Thoracic aorta (tissue), 2 donors: ENCODE results near the gene TNFRSF12A. TPM values are rescaled to one million over a fixed set of nuclear protein-coding genes. Genes with fewer than 3 reads are reported as not detected.

Experiments used
- ATAC-seq: fragments of 150-250 bp; one replicate; pipeline ENCODE4 v1.8.0; 2017; ENCODE audit warnings: low read depth; ENCODE audit not compliant: insufficient number of reproducible peaks, low FRiP score
- DNase-seq: peaks from one replicate; pipeline ENCODE4 v3.0.0-alpha.2; 2020; ENCODE audit warnings: low spot score
- H3K27ac ChIP-seq, 2 donors: fragments of 200-600 bp; sonication (generic); 1 replicate in 1 of 2; 2 replicates in 1 of 2; pipeline ENCODE4 v1.5.1; 2016; ENCODE audit warnings: mild to moderate bottlenecking in 2 of 2, moderate library complexity in 2 of 2
- H3K27me3 ChIP-seq: fragments of 200-600 bp; sonication (generic); replicated peaks from 2 replicates; pipeline ENCODE4 v1.6.0; 2016; ENCODE audit warnings: mild to moderate bottlenecking; ENCODE audit not compliant: insufficient read depth
- H3K36me3 ChIP-seq: fragments of 200-600 bp; sonication (generic); one replicate; pipeline ENCODE4 v1.5.1; 2016
- H3K4me1 ChIP-seq, 2 donors: fragments of 200-600 bp; sonication (generic); 1 replicate in 1 of 2; 2 replicates in 1 of 2; pipeline versions ENCODE4 v1.5.1 to v1.6.0; 2016; ENCODE audit warnings: low read depth in 2 of 2, mild to moderate bottlenecking in 1 of 2; ENCODE audit not compliant: control insufficient read depth in 1 of 2
- H3K4me3 ChIP-seq: fragments of 200-600 bp; sonication (generic); 2 replicates; pipeline ENCODE4 v1.5.1; 2016; ENCODE audit warnings: mild to moderate bottlenecking
- H3K9me3 ChIP-seq: fragments of 200-600 bp; sonication (generic); 2 replicates; pipeline ENCODE4 v1.5.1; 2016
- total RNA-seq, 2 donors: library from RNA; depleted of rRNA; stranded (reverse); fragments of >200 nt; gene quantifications; one replicate each; pipeline versions ENCODE4 v1.1.0 to v1.2.3, GENCODE V29; 2016
- TF ChIP-seq, protein P1 (sequence below): fragments of 200-600 bp; sonication (generic); IDR thresholded peaks from one replicate; pipeline ENCODE4 v1.5.1; 2019; ENCODE audit warnings: antibody characterized with exemption

Gene TNFRSF12A
- total RNA-seq, 2 donors from 2014 or later, result 274 to 461 TPM

DNA sequence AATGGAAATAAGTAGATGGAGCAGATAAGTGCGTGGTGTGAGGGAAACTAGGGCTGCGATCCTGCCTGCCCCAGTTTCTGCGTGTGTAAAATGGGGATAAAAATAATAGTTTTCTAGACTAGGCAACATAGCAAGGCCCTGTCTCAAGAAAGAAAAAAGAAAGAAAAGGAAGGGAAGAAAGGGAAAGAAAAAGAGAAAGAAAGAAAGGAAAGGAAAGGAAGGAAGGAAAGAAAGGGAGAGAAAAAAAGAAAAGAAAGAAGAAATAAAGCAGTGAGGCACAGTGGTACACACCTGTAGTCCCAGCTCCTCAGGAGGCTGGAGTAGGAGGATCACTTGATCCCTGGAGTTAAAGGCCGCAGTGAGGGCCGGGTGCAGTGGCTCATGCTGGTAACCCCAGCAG is 37.8 kb upstream of the TNFRSF12A start:
- ATAC-seq (no peak), DNase-seq (no peak)
- Histone ChIP-seq H3K36me3 (no peaks in the 10 kb centered on the region), H3K27ac (no peak overlapping the region), H3K4me3 (no peak overlapping the region), H3K4me1 (peaks cover 6 to 30% of the 10 kb centered on the region in 2 donors), H3K9me3 (no peaks in the 10 kb centered on the region), H3K27me3 (no peaks in the 10 kb centered on the region)
- TF ChIP-seq, protein P1, sequence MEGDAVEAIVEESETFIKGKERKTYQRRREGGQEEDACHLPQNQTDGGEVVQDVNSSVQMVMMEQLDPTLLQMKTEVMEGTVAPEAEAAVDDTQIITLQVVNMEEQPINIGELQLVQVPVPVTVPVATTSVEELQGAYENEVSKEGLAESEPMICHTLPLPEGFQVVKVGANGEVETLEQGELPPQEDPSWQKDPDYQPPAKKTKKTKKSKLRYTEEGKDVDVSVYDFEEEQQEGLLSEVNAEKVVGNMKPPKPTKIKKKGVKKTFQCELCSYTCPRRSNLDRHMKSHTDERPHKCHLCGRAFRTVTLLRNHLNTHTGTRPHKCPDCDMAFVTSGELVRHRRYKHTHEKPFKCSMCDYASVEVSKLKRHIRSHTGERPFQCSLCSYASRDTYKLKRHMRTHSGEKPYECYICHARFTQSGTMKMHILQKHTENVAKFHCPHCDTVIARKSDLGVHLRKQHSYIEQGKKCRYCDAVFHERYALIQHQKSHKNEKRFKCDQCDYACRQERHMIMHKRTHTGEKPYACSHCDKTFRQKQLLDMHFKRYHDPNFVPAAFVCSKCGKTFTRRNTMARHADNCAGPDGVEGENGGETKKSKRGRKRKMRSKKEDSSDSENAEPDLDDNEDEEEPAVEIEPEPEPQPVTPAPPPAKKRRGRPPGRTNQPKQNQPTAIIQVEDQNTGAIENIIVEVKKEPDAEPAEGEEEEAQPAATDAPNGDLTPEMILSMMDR, result no peak

- ATAC-seq (peak; percentile 69), DNase-seq (peak; percentile 44)
- TF ChIP-seq, protein P1, result peak; percentile 93
- H3K4me1 ChIP-seq, result peaks cover 6 to 30% of the 10 kb centered on the region in 2 donors
- H3K36me3 ChIP-seq, result no peaks in the 10 kb centered on the region
- H3K9me3 ChIP-seq, result no peaks in the 10 kb centered on the region
- no peak overlapping the region for H3K27ac ChIP-seq
- H3K4me3 ChIP-seq, result peak overlapping the region; percentile 23
- H3K27me3 ChIP-seq, result no peaks in the 10 kb centered on the region
These were observed 36.4 kb upstream of the TNFRSF12A start for GRCh38 chr16:2983706-2984136.

GRCh38 chr16:2985462-2985861 is 34.7 kb upstream of the TNFRSF12A start:
- H3K36me3 ChIP-seq, result no peaks in the 10 kb centered on the region
- H3K27me3 ChIP-seq, result no peaks in the 10 kb centered on the region
- no peak overlapping the region for H3K4me3 ChIP-seq
- TF ChIP-seq, protein P1, result no peak
- ATAC-seq (no peak), DNase-seq (no peak)
- peaks cover 6 to 23% of the 10 kb centered on the region in 2 donors for H3K4me1 ChIP-seq
- H3K27ac ChIP-seq, result no peak overlapping the region
- no peaks in the 10 kb centered on the region for H3K9me3 ChIP-seq

DNA sequence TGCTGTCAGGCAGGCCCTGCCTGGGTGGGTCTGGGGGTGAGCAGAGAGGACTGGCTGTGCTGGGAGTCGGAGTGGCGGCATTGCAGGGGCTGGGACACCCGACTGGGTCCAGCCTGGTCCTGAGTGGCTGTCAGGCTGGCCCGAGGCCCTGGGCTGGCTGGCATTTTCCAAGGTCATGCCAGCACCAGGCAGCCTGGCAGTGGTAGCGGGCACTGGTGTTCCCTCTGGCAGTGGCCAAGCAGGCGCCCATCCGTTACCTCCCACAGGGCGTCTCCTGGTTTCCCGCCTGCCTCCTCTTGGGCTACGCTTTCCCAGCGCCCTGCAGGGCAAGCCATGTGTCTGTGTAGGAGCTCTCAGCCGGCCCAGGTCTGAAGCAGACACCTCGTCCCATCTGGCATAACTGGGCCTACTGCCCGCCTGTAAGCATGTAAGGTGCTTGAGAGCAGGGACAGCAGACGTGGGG is 34.2 kb upstream of the TNFRSF12A start:
- Histone ChIP-seq H3K9me3 (no peaks in the 10 kb centered on the region), H3K27me3 (no peaks in the 10 kb centered on the region), H3K27ac (no peak overlapping the region), H3K36me3 (no peaks in the 10 kb centered on the region), H3K4me1 (peaks cover 4 to 20% of the 10 kb centered on the region in 2 donors), H3K4me3 (no peak overlapping the region)
- ATAC-seq (no peak), DNase-seq (no peak)
- TF ChIP-seq, protein P1, result no peak

- no peak for DNase-seq
- no peaks in the 10 kb centered on the region for H3K36me3 ChIP-seq
- no peak for ATAC-seq
- H3K27ac ChIP-seq, result no peak overlapping the region
- peaks cover 0 to 13% of the 10 kb centered on the region in 2 donors for H3K4me1 ChIP-seq
- H3K4me3 ChIP-seq, result no peak overlapping the region
- no peaks in the 10 kb centered on the region for H3K9me3 ChIP-seq
- TF ChIP-seq, protein P1, result no peak
- H3K27me3 ChIP-seq, result no peaks in the 10 kb centered on the region
These were observed 33.5 kb upstream of the TNFRSF12A start for GRCh38 chr16:2986623-2987188.
